ENCODE measurements around the gene UBE2M. TPM values are rescaled to one million over a fixed set of nuclear protein-coding genes. Genes with fewer than 3 reads are reported as not detected.

UBE2M gene
- total RNA-seq, 1 donor from 2014 or later, result 80.4 TPM

GRCh38 chr19:58569191-58569942 is 11.0 kb upstream of the UBE2M start:
- H3K4me1 Mint-ChIP-seq (ENCODE audit: low read depth), result peaks cover 14% of the 10 kb centered on the region
- peaks cover 4% of the 10 kb centered on the region for H3K36me3 Mint-ChIP-seq (ENCODE audit: insufficient read depth)
- TF ChIP-seq, protein P1, sequence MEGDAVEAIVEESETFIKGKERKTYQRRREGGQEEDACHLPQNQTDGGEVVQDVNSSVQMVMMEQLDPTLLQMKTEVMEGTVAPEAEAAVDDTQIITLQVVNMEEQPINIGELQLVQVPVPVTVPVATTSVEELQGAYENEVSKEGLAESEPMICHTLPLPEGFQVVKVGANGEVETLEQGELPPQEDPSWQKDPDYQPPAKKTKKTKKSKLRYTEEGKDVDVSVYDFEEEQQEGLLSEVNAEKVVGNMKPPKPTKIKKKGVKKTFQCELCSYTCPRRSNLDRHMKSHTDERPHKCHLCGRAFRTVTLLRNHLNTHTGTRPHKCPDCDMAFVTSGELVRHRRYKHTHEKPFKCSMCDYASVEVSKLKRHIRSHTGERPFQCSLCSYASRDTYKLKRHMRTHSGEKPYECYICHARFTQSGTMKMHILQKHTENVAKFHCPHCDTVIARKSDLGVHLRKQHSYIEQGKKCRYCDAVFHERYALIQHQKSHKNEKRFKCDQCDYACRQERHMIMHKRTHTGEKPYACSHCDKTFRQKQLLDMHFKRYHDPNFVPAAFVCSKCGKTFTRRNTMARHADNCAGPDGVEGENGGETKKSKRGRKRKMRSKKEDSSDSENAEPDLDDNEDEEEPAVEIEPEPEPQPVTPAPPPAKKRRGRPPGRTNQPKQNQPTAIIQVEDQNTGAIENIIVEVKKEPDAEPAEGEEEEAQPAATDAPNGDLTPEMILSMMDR (IDR thresholded peaks at IDR 0.05; ENCODE audit: unreplicated experiment), result no peak
- no peaks in the 10 kb centered on the region for H3K9me3 Mint-ChIP-seq (ENCODE audit: low read depth)
- peak overlapping the region; percentile 77 for H3K27ac Mint-ChIP-seq
- no peak overlapping the region for H3K4me3 Mint-ChIP-seq (ENCODE audit: low read depth)
- no peaks in the 10 kb centered on the region for H3K27me3 Mint-ChIP-seq
- no peak for DNase-seq (ENCODE audit: low spot score, unreplicated experiment)

DNA sequence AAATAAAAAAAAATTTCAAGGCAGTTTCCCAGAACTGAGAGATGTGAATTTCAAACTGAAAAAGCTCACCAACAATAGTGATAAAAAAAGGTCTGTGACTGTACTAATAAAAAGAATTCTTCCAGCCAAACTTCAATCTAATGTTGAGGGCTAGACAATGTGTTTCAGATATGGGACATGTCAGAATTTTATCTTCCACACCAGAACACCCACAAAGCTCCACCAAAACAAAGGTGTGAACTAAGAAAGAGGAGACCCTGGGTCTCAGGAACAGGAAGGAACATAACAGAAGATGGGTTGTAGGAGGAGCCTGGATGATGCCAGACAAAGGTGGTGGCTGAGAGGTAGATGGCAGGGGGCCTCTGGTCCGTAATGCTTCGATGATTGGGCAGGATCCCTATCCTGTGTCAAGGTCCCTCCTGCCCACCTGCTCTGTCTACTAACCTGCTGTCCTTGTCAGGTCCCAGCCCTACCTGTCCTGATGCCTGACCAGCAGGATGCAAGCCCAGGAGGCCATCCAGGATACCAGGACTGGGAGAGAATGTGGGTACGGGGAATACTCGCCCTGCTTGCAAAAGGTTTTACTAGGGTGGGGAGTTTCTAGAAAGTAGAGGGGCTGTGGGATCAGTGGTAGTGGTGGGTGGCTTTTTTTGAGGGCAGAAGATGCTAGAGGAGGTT is 10.2 kb upstream of the UBE2M start:
- peaks cover 4% of the 10 kb centered on the region for H3K36me3 Mint-ChIP-seq (ENCODE audit: insufficient read depth)
- DNase-seq (ENCODE audit: low spot score, unreplicated experiment), result no peak
- no peak overlapping the region for H3K4me3 Mint-ChIP-seq (ENCODE audit: low read depth)
- H3K9me3 Mint-ChIP-seq (ENCODE audit: low read depth), result no peaks in the 10 kb centered on the region
- H3K27me3 Mint-ChIP-seq, result no peaks in the 10 kb centered on the region
- TF ChIP-seq, protein P1 (IDR thresholded peaks at IDR 0.05; ENCODE audit: unreplicated experiment), result no peak
- H3K4me1 Mint-ChIP-seq (ENCODE audit: low read depth), result peaks cover 9% of the 10 kb centered on the region
- no peak overlapping the region for H3K27ac Mint-ChIP-seq

- TF ChIP-seq, protein P1 (IDR thresholded peaks at IDR 0.05; ENCODE audit: unreplicated experiment), result no peak
- H3K27me3 Mint-ChIP-seq, result no peaks in the 10 kb centered on the region
- H3K36me3 Mint-ChIP-seq (ENCODE audit: insufficient read depth), result peaks cover 3% of the 10 kb centered on the region
- no peak overlapping the region for H3K27ac Mint-ChIP-seq
- no peak overlapping the region for H3K4me3 Mint-ChIP-seq (ENCODE audit: low read depth)
- H3K4me1 Mint-ChIP-seq (ENCODE audit: low read depth), result peaks cover 2% of the 10 kb centered on the region
- no peak for DNase-seq (ENCODE audit: low spot score, unreplicated experiment)
- H3K9me3 Mint-ChIP-seq (ENCODE audit: low read depth), result no peaks in the 10 kb centered on the region
These were observed 8.6 kb upstream of the UBE2M start for GRCh38 chr19:58566989-58567388.

DNA sequence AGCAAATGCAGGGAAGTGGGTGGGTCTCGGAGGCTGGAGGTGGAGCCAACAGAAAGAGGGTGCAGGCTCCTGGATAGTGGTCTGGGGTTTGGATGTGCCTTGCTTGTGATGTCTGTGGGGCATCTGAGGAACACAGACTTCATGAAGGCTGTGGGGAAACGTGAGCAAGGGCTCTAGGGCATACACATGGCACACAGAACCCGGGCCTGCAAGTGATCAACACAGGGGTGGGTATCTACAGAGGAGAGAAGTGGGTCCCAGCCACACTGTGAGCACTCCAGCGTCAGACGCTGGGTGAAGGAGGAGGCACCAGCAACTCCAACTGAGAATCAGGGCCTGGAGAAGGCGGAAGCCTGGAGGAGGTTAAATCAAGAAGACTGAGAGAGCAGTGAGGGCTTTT is 5.4 kb upstream of the UBE2M start:
- H3K9me3 Mint-ChIP-seq (ENCODE audit: low read depth), result no peaks in the 10 kb centered on the region
- no peaks in the 10 kb centered on the region for H3K27me3 Mint-ChIP-seq
- no peak overlapping the region for H3K4me3 Mint-ChIP-seq (ENCODE audit: low read depth)
- H3K27ac Mint-ChIP-seq, result no peak overlapping the region
- TF ChIP-seq, protein P1 (IDR thresholded peaks at IDR 0.05; ENCODE audit: unreplicated experiment), result no peak
- H3K36me3 Mint-ChIP-seq (ENCODE audit: insufficient read depth), result peaks cover 3% of the 10 kb centered on the region
- peaks cover 7% of the 10 kb centered on the region for H3K4me1 Mint-ChIP-seq (ENCODE audit: low read depth)
- DNase-seq (ENCODE audit: low spot score, unreplicated experiment), result no peak

DNA sequence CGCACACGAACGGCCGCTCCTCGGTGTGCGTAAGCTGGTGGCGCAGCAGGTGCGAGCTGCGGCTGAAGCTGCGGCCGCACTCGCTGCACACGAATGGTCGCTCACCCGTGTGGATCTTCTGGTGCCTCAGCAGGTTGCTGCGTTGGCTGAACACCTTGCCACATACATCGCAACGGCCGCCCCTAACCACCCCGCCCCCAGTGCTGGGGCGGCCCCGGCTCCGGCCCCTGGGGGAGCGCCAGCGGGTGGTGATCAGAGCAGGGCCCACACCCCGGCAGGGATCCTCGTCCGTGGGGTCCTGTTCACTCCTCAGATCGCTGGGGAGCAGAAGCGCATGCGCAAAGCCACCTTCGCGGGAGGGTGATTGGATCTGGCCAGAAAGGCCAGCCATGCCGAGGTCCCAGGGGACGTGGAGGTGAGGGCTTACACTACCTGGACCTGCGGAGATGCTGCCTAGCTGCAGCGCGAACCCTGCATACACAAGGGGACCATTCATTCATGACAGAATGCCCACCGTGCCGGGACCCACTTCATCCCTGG is 4.7 kb upstream of the UBE2M start:
- no peak overlapping the region for H3K27ac Mint-ChIP-seq
- H3K9me3 Mint-ChIP-seq (ENCODE audit: low read depth), result no peaks in the 10 kb centered on the region
- peaks cover 1% of the 10 kb centered on the region for H3K36me3 Mint-ChIP-seq (ENCODE audit: insufficient read depth)
- TF ChIP-seq, protein P1 (IDR thresholded peaks at IDR 0.05; ENCODE audit: unreplicated experiment), result no peak
- H3K27me3 Mint-ChIP-seq, result no peaks in the 10 kb centered on the region
- H3K4me3 Mint-ChIP-seq (ENCODE audit: low read depth), result no peak overlapping the region
- H3K4me1 Mint-ChIP-seq (ENCODE audit: low read depth), result peaks cover 8% of the 10 kb centered on the region
- no peak for DNase-seq (ENCODE audit: low spot score, unreplicated experiment)

Measured in progenitor cell of endocrine pancreas (in vitro differentiated cells).